ENCODE results near the gene MAML3. TPM values are rescaled to one million over a fixed set of nuclear protein-coding genes. Genes with fewer than 3 reads are reported as not detected.

Gene MAML3
- total and polyA plus RNA-seq, 2 experiments from 2014 or later: 1.7 to 6.5 TPM

GRCh38 chr4:140038031-140038533 is 115.9 kb downstream of the MAML3 start:
- Histone ChIP-seq H3K36me3 (ENCODE audit: insufficient read depth) (no peaks in the 10 kb centered on the region), H3K4me2 (0 out of 2 replicates have a peak overlapping the region, but pooled peaks have one; percentile 19), H4K20me1 (replicated peaks; ENCODE audit: insufficient read depth) (no peaks in the 10 kb centered on the region), H3K27me3 (ENCODE audit: insufficient read depth) (no peaks in the 10 kb centered on the region), H3K9me2 (ENCODE audit: insufficient read depth) (peaks cover 6% of the 10 kb centered on the region; the same call in 1 of the 2 replicates), H3K4me1 (ENCODE audit: insufficient read depth) (peaks cover 17% of the 10 kb centered on the region), H3F3A (replicated peaks; ENCODE audit: low read depth) (no peaks in the 10 kb centered on the region), H2AFZ (no peak overlapping the region), H3K27ac (ENCODE audit: low read depth) (no peak overlapping the region), H3K79me2 (replicated peaks; ENCODE audit: insufficient read depth) (no peaks in the 10 kb centered on the region), H3K4me3 (no peak overlapping the region)
- no peak overlapping the region for H3K27ac Mint-ChIP-seq
- DNase-seq (ENCODE audit: low spot score): no peak
- no peak overlapping the region for H3K4me3 Mint-ChIP-seq
- peaks cover 4% of the 10 kb centered on the region for H3K27me3 Mint-ChIP-seq (ENCODE audit: insufficient read depth, low read depth, poor library complexity)
- no peak for TF ChIP-seq ZNF462 (CRISPR knock-in tag; IDR thresholded peaks at IDR 0.05)
- TF ChIP-seq NANOG (IDR thresholded peaks at IDR 0.05; ENCODE audit: borderline replicate concordance): no peak
- no peak for TF ChIP-seq ZNF114 (CRISPR knock-in tag; IDR thresholded peaks at IDR 0.05)
- TF ChIP-seq POLR2AphosphoS5 (IDR thresholded peaks at IDR 0.05; ENCODE audit: low read depth): no peak
- no peak for TF ChIP-seq JUNB (IDR thresholded peaks at IDR 0.05; ENCODE audit: unreplicated experiment)
- no peak for TF ChIP-seq CREB1 (CRISPR knock-in tag; IDR thresholded peaks at IDR 0.05; ENCODE audit: low read depth)
- TF ChIP-seq STAT1 (IDR thresholded peaks at IDR 0.05; ENCODE audit: unreplicated experiment): no peak
- no peak for TF ChIP-seq REST (IDR thresholded peaks at IDR 0.05; ENCODE audit: unreplicated experiment)
- no peak for TF ChIP-seq EZH2 (IDR thresholded peaks at IDR 0.05; ENCODE audit: low read depth, unreplicated experiment)
- no peak for TF ChIP-seq ZNF331 (CRISPR knock-in tag; IDR thresholded peaks at IDR 0.05; ENCODE audit: low read depth)
- no peaks in the 10 kb centered on the region for H3K9me3 Mint-ChIP-seq
- peaks cover 23% of the 10 kb centered on the region for H3K4me1 Mint-ChIP-seq
- H3K36me3 Mint-ChIP-seq (ENCODE audit: low read depth): no peaks in the 10 kb centered on the region
- no peak for ATAC-seq
